GM12874 (cell line): ENCODE results near the gene E2F8.

Experiments used
- CTCF ChIP-seq: IDR thresholded peaks from 2 replicates; pipeline ENCODE4 v1.5.1; 2011; ENCODE audit warnings: low read depth, mild to moderate bottlenecking, control low read depth, low read length, moderate library complexity; ENCODE audit not compliant: insufficient read depth

Gene E2F8

GRCh38 chr11:19187833-19188258 is 52.9 kb downstream of the E2F8 start:
- no peak for TF ChIP-seq CTCF

GRCh38 chr11:19187114-19187832 is 53.5 kb downstream of the E2F8 start:
- no peak for TF ChIP-seq CTCF

GRCh38 chr11:19185516-19186052 is 55.2 kb downstream of the E2F8 start:
- no peak for TF ChIP-seq CTCF

- TF ChIP-seq CTCF: no peak
Observed at GRCh38 chr11:19185036-19185435, 55.7 kb downstream of the E2F8 start.

GRCh38 chr11:19183646-19184045 is 57.1 kb downstream of the E2F8 start:
- TF ChIP-seq CTCF: no peak

GRCh38 chr11:19181531-19182261 is 59.0 kb downstream of the E2F8 start:
- no peak for TF ChIP-seq CTCF

GRCh38 chr11:19176629-19177186 is 64.0 kb downstream of the E2F8 start:
- no peak for TF ChIP-seq CTCF
